Psoas muscle (tissue), 8 donors: ENCODE results near the gene ROR2. TPM values are rescaled to one million over a fixed set of nuclear protein-coding genes. Genes with fewer than 3 reads are reported as not detected.

Experiments used
- ATAC-seq, 4 donors: fragments of 200-7000 bp; cut with Tn5 transposase; one replicate each; pipeline ENCODE4 v1.9.1; 2020; ENCODE audit warnings: moderate library complexity in 3 of 4, mild to moderate bottlenecking in 2 of 4
- DNase-seq, 2 donors: peaks; one replicate each; pipeline ENCODE4 v3.0.0-alpha.2; 2020
- H3K27ac ChIP-seq: fragments of 200-600 bp; one replicate; pipeline ENCODE4 v1.8.0; 2022
- H3K27me3 ChIP-seq, 3 donors: fragments of 200-600 bp in 1 of 3; one replicate each; pipeline versions ENCODE4 v1.6.1 to v1.8.0; 2013 to 2022; ENCODE audit warnings: low read length in 2 of 3, mild to moderate bottlenecking in 2 of 3, moderate library complexity in 1 of 3; ENCODE audit not compliant: insufficient read depth in 3 of 3
- H3K36me3 ChIP-seq, 2 donors: fragments of 200-600 bp in 1 of 2; one replicate each; pipeline versions ENCODE4 v1.6.1 to v1.8.0; 2013 to 2022; ENCODE audit warnings: low read depth in 1 of 2, mild to moderate bottlenecking in 1 of 2, moderate library complexity in 1 of 2; ENCODE audit not compliant: insufficient read depth in 1 of 2
- H3K4me1 ChIP-seq: fragments of 200-600 bp; one replicate; pipeline ENCODE4 v1.8.0; 2022
- H3K4me3 ChIP-seq: fragments of 200-600 bp; one replicate; pipeline ENCODE4 v1.8.0; 2022; ENCODE audit warnings: mild to moderate bottlenecking
- H3K9me3 ChIP-seq: fragments of 200-600 bp; one replicate; pipeline ENCODE4 v1.8.0; 2022
- WGBS, 3 donors: extraction: QIAGEN DNeasy Blood & Tissue Kit; methylation state at CpG; one replicate each; pipeline versions ENCODE4 v1.1.6 to v1.1.7; 2013; 5-methylcytosine and 5-hydroxymethylcytosine counted together
- intact Hi-C, 2 donors: fragments of 100-400 bp; cut with DNase I; formaldehyde crosslinking; loops; one replicate each; pipeline versions ENCODE4 v1.11.0 to v1.14.2; 2022
- polyA plus RNA-seq, 3 donors: library from polyadenylated mRNA; stranded (reverse); fragments of 200-250 nt; gene quantifications; one replicate each; pipeline ENCODE4 v1.2.3, GENCODE V29; 2013
- total RNA-seq, 4 donors: library from RNA; stranded (reverse); fragmentation: NEBNext Ultra II Directional in 2 of 4; extraction: Animal tissue kit (Norgen Biotek cat#: 25700) in 2 of 4; gene quantifications; one replicate each; pipeline versions ENCODE4 v1.2.1 to v1.2.4, GENCODE V29; 2021 to 2023
- TF ChIP-seq, protein P1 (sequence below): fragments of 200-600 bp; IDR thresholded peaks from one replicate; pipeline ENCODE4 v1.8.0; 2022; ENCODE audit warnings: antibody characterized with exemption
- donor health status: healthy with polysubstance abuse.
- donor health status: DM: no; HTN: no; CAD: no; lungs with moderate emphysema.
- donor health status: Bipolar disorder and iron deficiency.
- donor health status: healthy.
- donor health status: DM: yes; HTN: yes; CAD: no.
- donor health status: DM: no; HTN: no; CAD: no.
- donor health status: DM: no; HTN: no; CAD: no.
- donor health status: DM: yes; HTN: yes; CAD: no.

Gene ROR2
- total and polyA plus RNA-seq, 7 donors: 0.05 to 0.52 (median 0.15) TPM

DNA sequence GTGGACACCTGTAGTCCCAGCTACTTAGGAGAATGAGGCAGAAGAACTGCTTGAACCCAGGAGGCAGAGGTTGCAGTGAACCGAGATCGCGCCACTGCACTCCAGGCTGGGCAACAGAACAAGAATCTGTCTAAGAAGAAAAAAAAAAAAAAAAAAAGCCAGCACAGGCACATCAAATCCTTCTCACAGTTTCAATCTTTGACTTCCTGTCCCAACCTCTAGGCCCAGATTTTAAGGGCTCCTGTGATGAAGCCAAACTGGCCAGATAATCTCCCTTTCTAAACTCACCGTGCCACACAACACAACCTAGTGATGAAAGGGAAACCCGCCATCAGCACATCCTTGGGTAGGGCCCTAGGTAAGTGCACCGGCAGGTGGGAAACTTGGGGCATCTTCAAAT, 58.1 kb downstream of the ROR2 start:
- intact Hi-C loops: no loop called here
- Histone ChIP-seq H3K4me3 (no peak overlapping the region), H3K27me3 (peaks cover 0 to 12% (median 0%) of the 10 kb centered on the region in 3 donors), H3K27ac (no peak overlapping the region), H3K9me3 (no peaks in the 10 kb centered on the region), H3K4me1 (no peaks in the 10 kb centered on the region), H3K36me3 (no peaks in the 10 kb centered on the region)
- no peak for DNase-seq
- WGBS, 3 donors: 82 to 90% (median 89%) methylated on average over 6 of the region's 6 CpGs
- ATAC-seq: no peak
- TF ChIP-seq, protein P1, sequence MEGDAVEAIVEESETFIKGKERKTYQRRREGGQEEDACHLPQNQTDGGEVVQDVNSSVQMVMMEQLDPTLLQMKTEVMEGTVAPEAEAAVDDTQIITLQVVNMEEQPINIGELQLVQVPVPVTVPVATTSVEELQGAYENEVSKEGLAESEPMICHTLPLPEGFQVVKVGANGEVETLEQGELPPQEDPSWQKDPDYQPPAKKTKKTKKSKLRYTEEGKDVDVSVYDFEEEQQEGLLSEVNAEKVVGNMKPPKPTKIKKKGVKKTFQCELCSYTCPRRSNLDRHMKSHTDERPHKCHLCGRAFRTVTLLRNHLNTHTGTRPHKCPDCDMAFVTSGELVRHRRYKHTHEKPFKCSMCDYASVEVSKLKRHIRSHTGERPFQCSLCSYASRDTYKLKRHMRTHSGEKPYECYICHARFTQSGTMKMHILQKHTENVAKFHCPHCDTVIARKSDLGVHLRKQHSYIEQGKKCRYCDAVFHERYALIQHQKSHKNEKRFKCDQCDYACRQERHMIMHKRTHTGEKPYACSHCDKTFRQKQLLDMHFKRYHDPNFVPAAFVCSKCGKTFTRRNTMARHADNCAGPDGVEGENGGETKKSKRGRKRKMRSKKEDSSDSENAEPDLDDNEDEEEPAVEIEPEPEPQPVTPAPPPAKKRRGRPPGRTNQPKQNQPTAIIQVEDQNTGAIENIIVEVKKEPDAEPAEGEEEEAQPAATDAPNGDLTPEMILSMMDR: no peak

DNA sequence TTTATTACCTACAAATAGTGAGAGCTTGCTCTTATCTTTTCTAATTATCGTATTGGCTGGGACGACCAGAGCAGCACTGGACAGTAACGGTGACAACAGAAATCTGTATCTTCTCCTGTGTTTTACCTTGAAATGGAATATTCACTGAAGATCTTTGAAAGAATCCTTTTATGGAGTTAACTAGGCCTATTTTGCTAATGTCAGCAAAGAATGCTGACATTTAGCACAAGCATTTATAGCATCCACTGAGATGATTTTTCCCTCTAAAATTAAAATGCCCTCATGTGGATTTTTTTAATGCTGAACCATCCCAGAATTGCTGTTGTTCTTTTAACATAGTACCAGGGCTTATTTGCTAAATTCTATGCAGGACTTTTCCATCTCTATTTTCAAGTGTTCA, 59.4 kb downstream of the ROR2 start:
- ATAC-seq: no peak
- intact Hi-C loops: no loop called here
- no peak for DNase-seq
- Histone ChIP-seq H3K4me3 (no peak overlapping the region), H3K4me1 (no peaks in the 10 kb centered on the region), H3K27ac (no peak overlapping the region), H3K36me3 (no peaks in the 10 kb centered on the region), H3K9me3 (no peaks in the 10 kb centered on the region), H3K27me3 (peaks cover 0 to 11% (median 0%) of the 10 kb centered on the region in 3 donors)
- TF ChIP-seq, protein P1: no peak
- 78 to 83% (median 80%) methylated on average over 3 of the region's 3 CpGs for WGBS, 3 donors

DNA sequence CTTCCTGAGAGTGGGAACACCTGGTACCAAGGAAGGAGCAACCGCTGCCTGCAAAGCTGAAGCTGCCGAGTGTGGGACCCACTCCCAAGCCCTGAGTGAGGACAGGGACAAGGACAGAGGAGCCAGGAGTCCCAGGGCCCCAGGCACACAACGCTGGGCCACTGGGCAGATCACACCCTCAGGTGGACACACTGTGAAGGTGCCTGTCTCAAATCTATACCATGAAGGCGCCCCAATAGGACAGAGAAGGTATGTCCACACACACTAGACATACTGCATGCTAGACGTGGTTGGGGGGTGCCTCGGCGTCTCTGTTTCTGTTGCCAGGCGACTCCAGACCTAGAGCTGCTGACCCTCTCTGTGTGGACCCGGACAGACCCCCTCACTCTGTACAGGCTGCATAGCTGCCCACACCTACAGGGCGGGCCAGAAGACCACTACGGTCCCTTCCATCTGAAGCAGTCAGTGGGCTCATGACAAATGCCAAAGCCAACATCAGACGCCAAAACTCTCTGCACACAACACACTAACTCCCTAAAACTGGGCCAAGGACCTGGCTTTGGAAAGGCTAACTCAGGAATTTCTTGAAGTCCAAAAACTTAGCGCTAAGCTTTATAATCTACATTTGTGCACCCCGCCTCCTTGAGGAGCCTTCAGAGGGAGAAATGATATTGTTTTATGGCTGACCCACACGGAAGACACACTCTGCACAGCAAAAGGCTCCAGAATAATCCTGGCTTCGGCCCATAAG, 60.7 kb downstream of the ROR2 start:
- Histone ChIP-seq H3K27me3 (peaks cover 0 to 11% (median 0%) of the 10 kb centered on the region in 3 donors), H3K4me1 (no peaks in the 10 kb centered on the region), H3K36me3 (no peaks in the 10 kb centered on the region), H3K27ac (no peak overlapping the region), H3K9me3 (no peaks in the 10 kb centered on the region), H3K4me3 (no peak overlapping the region)
- WGBS, 3 donors: 75 to 81% (median 76%) methylated on average over 16 of the region's 16 CpGs
- TF ChIP-seq, protein P1: no peak
- intact Hi-C loops: no loop called here
- DNase-seq: no peak
- no peak for ATAC-seq

DNA sequence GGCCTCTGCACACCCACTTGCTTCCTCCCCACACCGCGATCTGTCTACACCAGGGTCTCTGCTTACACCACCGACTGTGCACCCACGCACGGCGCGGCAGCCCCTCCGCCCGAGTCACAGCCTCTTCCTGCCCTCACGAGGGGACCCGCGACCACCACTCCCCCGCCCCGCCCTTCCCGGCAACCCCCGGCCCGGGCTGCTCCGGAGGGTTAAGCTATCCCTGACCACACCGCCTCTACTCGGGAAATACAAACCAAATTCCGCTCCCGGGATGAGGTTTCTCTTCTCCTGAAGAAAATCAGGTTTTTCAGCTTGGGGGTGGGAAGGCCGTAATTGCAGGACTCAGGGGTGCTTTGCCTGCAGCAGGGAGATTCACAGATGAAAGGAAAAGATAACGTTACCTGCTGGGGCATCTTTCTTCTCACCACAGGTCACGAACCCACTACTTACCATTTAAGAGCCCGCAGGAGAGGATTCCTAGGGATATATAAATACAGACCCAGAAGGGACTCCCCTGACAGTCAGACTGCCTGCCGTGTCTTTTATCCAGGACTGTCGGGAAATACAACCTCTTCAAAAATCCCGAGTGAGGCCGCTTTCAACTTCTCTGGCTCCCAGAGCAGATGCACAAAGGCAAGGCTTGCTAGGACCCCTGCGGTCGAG, 63.5 kb downstream of the ROR2 start:
- no peaks in the 10 kb centered on the region for H3K9me3 ChIP-seq
- peaks cover 0 to 11% (median 0%) of the 10 kb centered on the region in 3 donors for H3K27me3 ChIP-seq
- no peak overlapping the region for H3K4me3 ChIP-seq
- H3K36me3 ChIP-seq: no peaks in the 10 kb centered on the region
- intact Hi-C loops: no loop called here
- TF ChIP-seq, protein P1: no peak
- ATAC-seq (no peak), DNase-seq (no peak)
- no peaks in the 10 kb centered on the region for H3K4me1 ChIP-seq
- H3K27ac ChIP-seq: no peak overlapping the region
- WGBS, 3 donors: 37 to 49% (median 48%) methylated on average over 25 to 32 of the region's 32 CpGs
